Chondrocyte (in vitro differentiated cells): ENCODE results near the gene TMEM35B. TPM values are rescaled to one million over a fixed set of nuclear protein-coding genes. Genes with fewer than 3 reads are reported as not detected.
"Not testable (repeated sequence)": the region's sequence is repeated elsewhere in the genome, so short reads cannot be mapped to it uniquely, and the experiment has no call there.

ENCODE experiments used
- DNase-seq: peaks from one replicate; pipeline ENCODE4 v3.0.0; 2021; ENCODE audit warnings: mixed read lengths, low spot score
- H3K27ac Mint-ChIP-seq: one replicate; pipeline ENCODE4 v1.8.0; 2021; ENCODE audit warnings: mild to moderate bottlenecking, moderate library complexity, mixed read lengths; ENCODE audit not compliant: unreplicated experiment
- H3K27me3 Mint-ChIP-seq: 2 replicates; pipeline ENCODE4 v1.8.0; 2021; ENCODE audit warnings: low read depth, mixed read lengths
- H3K36me3 Mint-ChIP-seq: 2 replicates; pipeline ENCODE4 v1.8.0; 2021; ENCODE audit warnings: low read depth, mixed read lengths
- H3K4me1 Mint-ChIP-seq: 2 replicates; pipeline ENCODE4 v1.8.0; 2021; ENCODE audit warnings: low read depth, mild to moderate bottlenecking, mixed read lengths
- H3K4me3 Mint-ChIP-seq: one replicate; pipeline ENCODE4 v1.8.0; 2021; ENCODE audit warnings: mild to moderate bottlenecking, moderate library complexity, mixed read lengths; ENCODE audit not compliant: unreplicated experiment
- H3K9me3 Mint-ChIP-seq: 2 replicates; pipeline ENCODE4 v1.8.0; 2021; ENCODE audit warnings: low read depth, mixed read lengths
- total RNA-seq: library from RNA; stranded (reverse); gene quantifications from 3 replicates; pipeline ENCODE4 v1.2.1, GENCODE V29; 2021
- TF ChIP-seq, protein P1 (sequence below): fragments of 200-600 bp; sonication (generic); IDR thresholded peaks from 2 replicates; pipeline ENCODE4 v1.5.0; 2021; ENCODE audit warnings: antibody characterized with exemption, mild to moderate bottlenecking, moderate library complexity

Gene TMEM35B
- total RNA-seq, 1 donor from 2014 or later: 17.7 TPM

DNA sequence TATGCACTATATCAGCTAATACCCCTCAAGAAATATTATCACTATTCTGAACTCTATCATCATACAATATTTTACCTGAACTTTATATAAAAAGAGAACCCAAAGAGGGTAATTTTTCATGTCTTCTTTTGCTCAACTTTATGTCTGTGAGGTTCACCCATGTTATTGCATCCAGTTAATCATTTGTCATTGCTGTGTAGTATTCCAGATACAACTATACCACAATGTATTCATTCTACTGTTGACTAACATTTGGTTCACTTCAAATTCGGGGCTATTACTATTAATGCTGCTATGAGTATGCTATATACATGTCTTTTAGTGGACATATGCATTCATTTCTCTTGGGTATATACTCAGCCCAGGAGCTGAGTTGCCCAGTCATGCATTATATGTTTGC lies 34.7 kb downstream of the TMEM35B start:
- no peak for DNase-seq
- no peaks in the 10 kb centered on the region for H3K9me3 Mint-ChIP-seq
- TF ChIP-seq, protein P1, sequence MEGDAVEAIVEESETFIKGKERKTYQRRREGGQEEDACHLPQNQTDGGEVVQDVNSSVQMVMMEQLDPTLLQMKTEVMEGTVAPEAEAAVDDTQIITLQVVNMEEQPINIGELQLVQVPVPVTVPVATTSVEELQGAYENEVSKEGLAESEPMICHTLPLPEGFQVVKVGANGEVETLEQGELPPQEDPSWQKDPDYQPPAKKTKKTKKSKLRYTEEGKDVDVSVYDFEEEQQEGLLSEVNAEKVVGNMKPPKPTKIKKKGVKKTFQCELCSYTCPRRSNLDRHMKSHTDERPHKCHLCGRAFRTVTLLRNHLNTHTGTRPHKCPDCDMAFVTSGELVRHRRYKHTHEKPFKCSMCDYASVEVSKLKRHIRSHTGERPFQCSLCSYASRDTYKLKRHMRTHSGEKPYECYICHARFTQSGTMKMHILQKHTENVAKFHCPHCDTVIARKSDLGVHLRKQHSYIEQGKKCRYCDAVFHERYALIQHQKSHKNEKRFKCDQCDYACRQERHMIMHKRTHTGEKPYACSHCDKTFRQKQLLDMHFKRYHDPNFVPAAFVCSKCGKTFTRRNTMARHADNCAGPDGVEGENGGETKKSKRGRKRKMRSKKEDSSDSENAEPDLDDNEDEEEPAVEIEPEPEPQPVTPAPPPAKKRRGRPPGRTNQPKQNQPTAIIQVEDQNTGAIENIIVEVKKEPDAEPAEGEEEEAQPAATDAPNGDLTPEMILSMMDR: no peak

DNA sequence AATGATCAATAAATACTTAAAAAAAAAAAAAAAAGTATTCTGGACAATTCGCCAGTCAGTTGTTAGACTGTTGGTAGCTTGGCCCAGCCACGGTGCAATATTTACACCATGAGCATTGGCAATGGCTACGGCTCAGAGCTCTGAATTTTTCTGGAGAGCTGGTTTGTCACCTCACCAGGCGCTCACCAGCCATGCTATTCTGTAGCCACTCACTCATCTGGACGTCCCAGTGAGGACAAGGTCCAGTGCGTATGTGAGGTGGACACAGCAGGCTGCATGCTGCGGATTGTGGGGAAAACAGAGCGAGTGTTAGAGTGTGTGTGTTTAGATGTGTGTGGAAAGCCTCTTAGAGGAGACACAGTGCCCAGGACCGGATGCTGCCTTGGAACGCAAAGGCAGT lies 36.4 kb downstream of the TMEM35B start:
- H3K9me3 Mint-ChIP-seq, H3K4me1 Mint-ChIP-seq, H3K36me3 Mint-ChIP-seq, DNase-seq, H3K4me3 Mint-ChIP-seq, H3K27ac Mint-ChIP-seq: not testable (repeated sequence)
- peaks cover 20% of the 10 kb centered on the region for H3K27me3 Mint-ChIP-seq

More for the DNA sequence above, 34.7 kb downstream of the TMEM35B start:
- no peak overlapping the region for H3K4me3 Mint-ChIP-seq
- H3K27me3 Mint-ChIP-seq: peaks cover 15% of the 10 kb centered on the region
- no peak overlapping the region for H3K27ac Mint-ChIP-seq
- H3K36me3 Mint-ChIP-seq: peaks cover 1% of the 10 kb centered on the region
- no peaks in the 10 kb centered on the region for H3K4me1 Mint-ChIP-seq

DNA sequence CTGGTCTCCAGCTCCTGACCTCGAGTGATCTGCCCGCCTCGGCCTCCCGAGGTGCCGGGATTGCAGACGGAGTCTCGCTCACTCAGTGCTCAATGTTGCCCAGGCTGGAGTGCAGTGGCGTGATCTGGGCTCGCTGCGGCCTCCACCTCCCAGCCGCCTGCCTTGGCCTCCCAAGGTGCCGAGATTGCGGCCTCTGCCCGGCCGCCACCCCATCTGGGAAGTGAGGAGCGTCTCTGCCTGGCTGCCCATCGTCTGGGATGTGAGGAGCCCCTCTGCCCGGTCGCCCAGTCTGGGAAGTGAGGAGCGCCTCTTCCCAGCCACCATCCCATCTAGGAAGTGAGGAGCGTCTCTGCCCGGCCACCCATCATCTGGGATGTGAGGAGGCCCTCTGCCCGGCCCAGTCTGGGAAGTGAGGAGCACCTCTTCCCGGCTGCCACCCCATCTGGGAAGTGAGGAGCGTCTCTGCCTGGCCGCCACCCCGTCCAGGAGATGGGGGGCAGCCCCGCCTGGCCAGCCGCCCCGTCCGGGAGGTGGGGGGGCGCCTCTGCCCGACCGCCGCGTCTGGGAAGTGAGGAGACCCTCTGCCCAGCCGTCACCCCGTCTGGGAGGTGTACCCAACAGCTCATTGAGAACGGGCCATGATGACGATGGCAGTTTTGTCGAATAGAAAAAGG lies 37.4 kb downstream of the TMEM35B start:
- DNase-seq, H3K36me3 Mint-ChIP-seq, H3K4me1 Mint-ChIP-seq, H3K9me3 Mint-ChIP-seq, H3K27ac Mint-ChIP-seq, H3K4me3 Mint-ChIP-seq: not testable (repeated sequence)
- peaks cover 24% of the 10 kb centered on the region for H3K27me3 Mint-ChIP-seq

DNA sequence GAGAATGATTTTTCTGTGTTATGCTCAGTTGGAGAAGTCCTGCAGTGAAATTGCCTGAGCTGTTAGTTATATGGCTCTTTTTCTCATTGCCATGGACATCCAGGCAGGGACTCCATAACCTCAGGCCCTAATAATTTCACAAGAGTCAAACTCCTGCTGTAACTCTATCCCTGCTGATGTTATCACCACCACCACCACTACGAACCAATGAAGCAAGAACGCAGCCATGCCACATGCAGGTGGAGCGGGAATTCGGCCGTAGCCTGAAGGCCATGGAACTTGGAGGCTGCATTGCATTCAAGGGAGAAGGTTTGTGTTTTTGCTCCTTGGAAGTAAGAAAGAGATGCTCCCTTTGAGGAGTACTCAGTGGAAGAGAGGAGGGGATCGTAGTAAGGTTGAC lies 38.9 kb downstream of the TMEM35B start:
- Mint-ChIP-seq H3K27me3 (peaks cover 33% of the 10 kb centered on the region), H3K36me3 (peaks cover 1% of the 10 kb centered on the region), H3K27ac (no peak overlapping the region), H3K4me1 (no peaks in the 10 kb centered on the region), H3K4me3 (no peak overlapping the region), H3K9me3 (no peaks in the 10 kb centered on the region)
- DNase-seq: no peak
- TF ChIP-seq, protein P1: no peak

DNA sequence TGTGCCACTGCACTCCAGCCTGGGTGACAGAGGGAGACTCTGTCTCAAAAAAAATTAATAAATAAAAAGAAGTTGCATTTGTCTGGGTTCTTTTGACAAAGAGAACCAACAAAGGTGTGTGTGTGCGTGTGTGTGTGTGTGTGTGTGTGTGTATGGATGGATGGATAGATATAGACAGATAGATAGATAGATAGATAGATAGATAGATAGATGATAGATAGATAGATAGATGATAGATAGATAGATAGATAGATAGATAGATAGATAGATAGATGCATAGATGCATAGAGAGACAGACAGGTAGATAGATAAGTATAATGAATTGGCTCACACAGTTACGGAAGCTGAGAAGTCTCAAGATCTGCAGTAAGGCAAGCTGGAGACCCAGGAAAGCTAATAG lies 43.3 kb downstream of the TMEM35B start:
- not testable (repeated sequence) for H3K27ac Mint-ChIP-seq, H3K36me3 Mint-ChIP-seq, H3K4me3 Mint-ChIP-seq, H3K4me1 Mint-ChIP-seq, DNase-seq, H3K9me3 Mint-ChIP-seq
- H3K27me3 Mint-ChIP-seq: peaks cover 39% of the 10 kb centered on the region

Other genes starting within 250 kb of the TMEM35B start
- not detected in 3 replicates for gene GJB5, start 230.3 kb downstream of the TMEM35B start, total RNA-seq
- gene GJB4, start 225.6 kb downstream of the TMEM35B start, total RNA-seq: not detected in 3 replicates
- not detected in 3 replicates for gene GJB3, start 204.1 kb downstream of the TMEM35B start, total RNA-seq
- gene GJA4, start 192.3 kb downstream of the TMEM35B start, total RNA-seq: 0.87 to 11.6 TPM (median 10.7 TPM) in 3 replicates
- gene SMIM12, start 125.6 kb downstream of the TMEM35B start, total RNA-seq: 39.6 to 41.4 TPM (median 40.6 TPM) in 3 replicates
- gene DLGAP3, start 55.7 kb downstream of the TMEM35B start, total RNA-seq: 0.12 to 0.64 TPM (median 0.22 TPM) in 3 replicates
- gene ZMYM6, start 46.6 kb upstream of the TMEM35B start, total RNA-seq: 18.8 to 24.8 TPM (median 22.8 TPM) in 3 replicates
- gene ZMYM1, start 94.0 kb upstream of the TMEM35B start, total RNA-seq: 11.6 to 15.8 TPM (median 12.6 TPM) in 3 replicates
- gene SFPQ, start 207.8 kb upstream of the TMEM35B start, total RNA-seq: 149 to 234 TPM (median 156 TPM) in 3 replicates